ENCODE measurements around the gene NEMP1. TPM values are rescaled to one million over a fixed set of nuclear protein-coding genes. Genes with fewer than 3 reads are reported as not detected.

NEMP1 gene
- total and polyA plus RNA-seq, 2 of the 8 experiments (the other 6 are each of a cell fraction or from before 2014, with no cell fraction given): 30.1 to 43.2 TPM

DNA sequence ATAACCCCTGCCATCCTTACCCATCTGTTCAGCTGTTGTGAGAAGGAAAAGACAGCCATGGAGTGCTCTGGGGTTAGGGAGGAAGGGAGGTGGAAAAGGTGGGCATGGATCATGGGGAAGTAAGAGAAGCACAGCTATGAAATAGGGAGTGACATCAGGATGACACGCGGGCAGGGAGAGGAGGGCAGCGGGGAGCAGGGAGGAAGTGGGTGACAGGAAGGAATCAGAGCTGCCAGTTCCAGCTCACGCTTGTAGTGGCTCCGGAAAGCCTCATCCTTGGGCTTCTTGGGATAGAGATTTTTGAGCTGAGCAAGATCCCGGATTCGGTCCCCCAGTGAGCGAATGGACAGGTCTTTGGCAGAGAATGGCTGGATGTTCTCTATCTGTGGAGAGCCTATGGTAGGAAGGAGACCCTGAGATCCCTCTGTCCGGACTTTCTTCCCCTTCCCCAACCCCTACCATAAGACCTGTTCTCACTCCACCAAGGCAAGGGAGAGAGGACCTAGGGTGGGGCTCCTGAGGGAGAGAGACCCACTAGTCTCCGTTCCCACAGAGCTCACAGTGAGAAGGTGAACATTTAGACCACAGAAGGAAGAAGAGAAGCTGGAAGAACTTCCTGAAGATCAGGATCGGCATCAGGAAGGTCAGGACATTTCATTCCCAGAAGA lies 20.6 kb upstream of the NEMP1 start:
- FAIRE-seq: no peak
- Histone ChIP-seq H3K79me2 (ENCODE audit: control insufficient read depth in 1 of 2, insufficient read depth in 2 of 2, low read length in 2 of 2) (no peaks in the 10 kb centered on the region; a peak in 1 of 4 replicates), H3K79me1 (ENCODE audit: low read depth, low read length) (no peaks in the 10 kb centered on the region; the same call in 1 of the 2 replicates), H4K8ac (ENCODE audit: extremely low read depth, insufficient read depth, low read length) (no peak overlapping the region), H4K91ac (replicated peaks; ENCODE audit: insufficient read length, low read length) (no peak overlapping the region), H4K20me1 (replicated peaks in 1 of 2; ENCODE audit: control insufficient read depth in 1 of 2, insufficient read depth in 2 of 2, low read length in 2 of 2) (peaks cover 0 to 2% of the 10 kb centered on the region in 2 experiments), H4K5ac (ENCODE audit: insufficient read length, low read depth, low read length) (no peak overlapping the region), H2BK120ac (replicated peaks; ENCODE audit: low read depth, low read length) (no peak overlapping the region), H3K27me3 (replicated peaks in 1 of 4; ENCODE audit: control insufficient read depth in 3 of 4, extremely low read depth in 1 of 4, insufficient read depth in 3 of 4, low read length in 3 of 4) (no peaks in the 10 kb centered on the region), H2AK5ac (ENCODE audit: low read depth, low read length) (no peak overlapping the region), H3K56ac (replicated peaks; ENCODE audit: insufficient read length, low read depth, low read length) (no peak overlapping the region), H3K9ac (replicated peaks in 1 of 4; ENCODE audit: extremely low read depth in 1 of 4, low read depth in 3 of 4, low read length in 3 of 4) (no peak overlapping the region), H2BK15ac (ENCODE audit: low read length) (no peak overlapping the region), H3K4me2 (ENCODE audit: insufficient read depth in 1 of 2, low read depth in 2 of 2, low read length in 2 of 2) (no peak overlapping the region), H3K23me2 (ENCODE audit: low read depth, low read length) (no peaks in the 10 kb centered on the region), H3K4ac (replicated peaks; ENCODE audit: insufficient read length, low read depth, low read length) (no peak overlapping the region), H3K27ac (ENCODE audit: low read depth, low read length) (no peak overlapping the region), H3K4me3 (ENCODE audit: extremely low read depth in 1 of 4, insufficient read depth in 2 of 4, low read depth in 3 of 4, low read length in 4 of 4) (no peak overlapping the region), H2BK20ac (ENCODE audit: low read length) (no peak overlapping the region), H2BK5ac (ENCODE audit: low read depth, low read length) (no peak overlapping the region), H3K36me3 (ENCODE audit: control insufficient read depth in 2 of 4, insufficient read depth in 4 of 4, low read length in 3 of 4) (peaks cover 0 to 18% (median 8%) of the 10 kb centered on the region in 4 experiments; a peak in 6 of 8 replicates), H3K4me1 (replicated peaks in 1 of 4; ENCODE audit: control insufficient read depth in 3 of 4, insufficient read depth in 4 of 4, low read length in 3 of 4) (peaks cover 0 to 9% (median 7%) of the 10 kb centered on the region in 4 experiments; a peak in 5 of 7 replicates), H3K14ac (ENCODE audit: insufficient read length) (no peak overlapping the region), H2BK12ac (ENCODE audit: low read depth, low read length) (no peak overlapping the region), H3K9me3 (ENCODE audit: insufficient read depth in 2 of 2, low read depth in 1 of 2, low read length in 1 of 2) (no peaks in the 10 kb centered on the region), H3K18ac (ENCODE audit: extremely low read depth, low read length) (no peak overlapping the region), H2AFZ (ENCODE audit: low read length) (no peak overlapping the region), H3K23ac (ENCODE audit: insufficient read length) (no peak overlapping the region)
- 93% methylated on average over 11 of the region's 11 CpGs; no CpG with 5 or more reads in 1 of the 2 experiments for WGBS, 2 experiments (ENCODE audit: extremely low coverage in 1 of 2, insufficient coverage in 1 of 2, insufficient read length in 1 of 2, insufficient replicate concordance in 2 of 2, low coverage in 1 of 2, low lambda C conversion rate in 2 of 2, missing lambda C conversion rate in 1 of 2)
- DNase-seq (ENCODE audit: low read depth in 1 of 2, low spot score in 2 of 2): no peak
- CTCF ChIA-PET (ENCODE audit: partially characterized antibody): interaction anchor here (0.9 to 15.7 kb wide), 13 partner anchors 6 to 114 kb away, joined by 3 to 325 read pairs (median 6); partner anchors contain the start of genes NAB2 and STAT6
- POLR2A ChIA-PET (ENCODE audit: partially characterized antibody): interaction anchor here (0.6 to 16.5 kb wide), 7 partner anchors 8 to 48 kb away, joined by 3 to 352 read pairs (median 4); partner anchors contain the start of genes NAB2, NEMP1 and STAT6
- TF ChIP-seq HDAC6 (IDR thresholded peaks at IDR 0.05; ENCODE audit: low read depth, low read length) (no peak), SP2 (IDR thresholded peaks at IDR 0.05; ENCODE audit: low read length) (no peak), CBX8 (IDR thresholded peaks at IDR 0.05; ENCODE audit: borderline replicate concordance, low read depth, low read length) (no peak), POLR2A (IDR thresholded peaks at IDR 0.05; ENCODE audit: control extremely low read depth in 1 of 2, low read depth in 2 of 2, low read length in 2 of 2) (no peak), SIRT6 (IDR thresholded peaks at IDR 0.05; ENCODE audit: low read length) (no peak), YY1 (IDR thresholded peaks at IDR 0.05; ENCODE audit: low read depth, low read length) (no peak), RAD21 (IDR thresholded peaks at IDR 0.05 in 1 of 2, conservative IDR thresholded peaks at IDR 0.05 in 1 of 2; ENCODE audit: low read depth in 2 of 2, low read length in 2 of 2) (no peak), MAFK (IDR thresholded peaks at IDR 0.05; ENCODE audit: low read depth, low read length) (no peak), SUZ12 (IDR thresholded peaks at IDR 0.05; ENCODE audit: low read length) (no peak), USF2 (IDR thresholded peaks at IDR 0.05; ENCODE audit: low read length) (no peak), HDAC2 (IDR thresholded peaks at IDR 0.05; ENCODE audit: borderline replicate concordance in 1 of 2, low read depth in 2 of 2, low read length in 2 of 2) (no peak)
